Esophagus squamous epithelium (tissue), 5 donors: ENCODE data around the gene PIBF1. TPM values are rescaled to one million over a fixed set of nuclear protein-coding genes. Genes with fewer than 3 reads are reported as not detected.

ENCODE experiments used
- DNase-seq: peaks from one replicate; lab custom pipeline; 2025; lab: John Stamatoyannopoulos, UW
- H3K27ac ChIP-seq, 4 donors: fragments of 200-600 bp; sonication (generic); one replicate each; pipeline ENCODE4 v1.5.1; 2016 to 2019; ENCODE audit warnings: mild to moderate bottlenecking in 1 of 4
- H3K27me3 ChIP-seq, 4 donors: fragments of 200-600 bp; sonication (generic); 1 replicate in 3 of 4; 2 replicates in 1 of 4; pipeline versions ENCODE4 v1.5.1 to v1.6.0; 2017 to 2021; ENCODE audit warnings: antibody characterized with exemption in 1 of 4
- H3K36me3 ChIP-seq, 3 donors: fragments of 200-600 bp; sonication (generic); one replicate each; pipeline ENCODE4 v1.5.1; 2016 to 2019
- H3K4me1 ChIP-seq, 3 donors: fragments of 200-600 bp; sonication (generic); one replicate each; pipeline ENCODE4 v1.5.1; 2017 to 2019
- H3K4me3 ChIP-seq, 4 donors: fragments of 200-600 bp; sonication (generic); 1 replicate in 3 of 4; 2 replicates in 1 of 4; pipeline ENCODE4 v1.5.1; 2016 to 2019; ENCODE audit warnings: mild to moderate bottlenecking in 2 of 4, moderate library complexity in 1 of 4
- H3K9me3 ChIP-seq, 3 donors: fragments of 200-600 bp; sonication (generic); one replicate each; pipeline ENCODE4 v1.5.1; 2016 to 2019
- POLR2A ChIP-seq, 4 donors: fragments of 450-650 bp; IDR thresholded peaks; one replicate each; pipeline ENCODE4 v1.6.1; 2017; ENCODE audit warnings: antibody characterized with exemption in 4 of 4, mild to moderate bottlenecking in 4 of 4, moderate library complexity in 3 of 4
- WGBS, 2 donors: methylation state at CpG; one replicate each; pipeline ENCODE4 v1.1.5; 2018; 5-methylcytosine and 5-hydroxymethylcytosine counted together
- intact Hi-C: fragments of 100-400 bp; cut with DNase I; formaldehyde crosslinking; loops from one replicate; pipeline ENCODE4 v1.15.0; 2022
- total RNA-seq, 4 donors: library from RNA; depleted of rRNA; stranded (reverse); fragments of >200 nt; gene quantifications; one replicate each; pipeline ENCODE4 v1.1.0, GENCODE V29; 2016
- TF ChIP-seq, protein P1 (sequence below), 6 experiments: fragments of 450-650 bp in 4 of 6; fragments of 200-600 bp in 2 of 6; sonication (generic) in 2 of 6; IDR thresholded peaks; one replicate each; pipeline ENCODE4 v1.5.1; 2016 to 2019; ENCODE audit warnings: antibody characterized with exemption in 6 of 6, mild to moderate bottlenecking in 4 of 6, moderate library complexity in 4 of 6
- donor health status: DM: yes; HTN: yes; CAD: no.

The PIBF1 gene, protein sequence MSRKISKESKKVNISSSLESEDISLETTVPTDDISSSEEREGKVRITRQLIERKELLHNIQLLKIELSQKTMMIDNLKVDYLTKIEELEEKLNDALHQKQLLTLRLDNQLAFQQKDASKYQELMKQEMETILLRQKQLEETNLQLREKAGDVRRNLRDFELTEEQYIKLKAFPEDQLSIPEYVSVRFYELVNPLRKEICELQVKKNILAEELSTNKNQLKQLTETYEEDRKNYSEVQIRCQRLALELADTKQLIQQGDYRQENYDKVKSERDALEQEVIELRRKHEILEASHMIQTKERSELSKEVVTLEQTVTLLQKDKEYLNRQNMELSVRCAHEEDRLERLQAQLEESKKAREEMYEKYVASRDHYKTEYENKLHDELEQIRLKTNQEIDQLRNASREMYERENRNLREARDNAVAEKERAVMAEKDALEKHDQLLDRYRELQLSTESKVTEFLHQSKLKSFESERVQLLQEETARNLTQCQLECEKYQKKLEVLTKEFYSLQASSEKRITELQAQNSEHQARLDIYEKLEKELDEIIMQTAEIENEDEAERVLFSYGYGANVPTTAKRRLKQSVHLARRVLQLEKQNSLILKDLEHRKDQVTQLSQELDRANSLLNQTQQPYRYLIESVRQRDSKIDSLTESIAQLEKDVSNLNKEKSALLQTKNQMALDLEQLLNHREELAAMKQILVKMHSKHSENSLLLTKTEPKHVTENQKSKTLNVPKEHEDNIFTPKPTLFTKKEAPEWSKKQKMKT
- 10 to 100 TPM; 10.6 to 18.7 (median 11.9) TPM for total RNA-seq

DNA sequence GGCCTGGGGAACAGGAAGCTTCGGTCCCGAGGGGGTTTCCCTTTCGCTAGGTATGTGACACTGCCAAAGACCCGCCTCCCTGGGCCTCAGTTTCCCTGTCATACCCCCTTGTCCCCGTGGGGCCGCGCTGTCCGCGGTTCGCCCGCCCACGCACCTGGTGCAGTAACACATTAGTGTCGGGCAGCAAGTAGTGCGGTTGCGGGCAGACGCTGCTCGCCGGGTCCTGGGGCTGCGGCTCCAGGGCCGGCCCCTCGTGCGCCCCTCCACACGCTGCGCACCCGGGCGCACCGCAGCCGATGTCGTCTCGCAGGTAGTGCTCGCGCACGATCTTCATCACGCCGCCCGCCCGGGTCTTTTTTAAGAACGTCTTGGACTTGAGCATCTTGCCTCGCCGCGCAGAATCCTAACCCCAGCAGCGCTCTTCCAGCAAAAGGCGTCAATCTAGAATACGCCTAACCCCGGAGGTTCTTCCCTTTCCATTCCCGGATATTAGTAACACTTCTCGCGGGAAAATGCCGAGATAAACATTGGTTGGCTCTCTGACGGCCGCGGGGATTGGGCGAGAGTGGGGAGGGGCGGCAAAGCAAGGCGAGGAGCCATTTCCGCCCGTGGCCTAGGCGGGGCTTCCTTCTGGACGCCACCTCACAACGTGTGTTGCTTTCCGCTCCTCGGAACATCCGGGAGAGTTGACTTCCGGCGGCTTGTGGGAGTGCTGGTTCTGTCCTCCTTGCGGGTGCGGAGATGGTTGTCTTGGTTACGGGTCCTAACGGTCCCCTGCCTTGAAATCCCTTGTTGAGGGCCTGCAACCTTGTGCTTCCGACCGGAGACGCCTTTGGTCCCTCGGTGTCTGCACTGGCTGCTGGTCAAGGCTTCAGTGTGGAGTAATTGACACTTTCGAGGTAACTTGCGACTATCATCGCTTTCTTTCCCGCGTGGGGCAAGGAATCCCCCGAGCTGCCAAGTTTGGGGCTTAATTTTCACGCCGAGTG is at the start of gene PIBF1, which contains the start of gene DIS3:
TSS of gene PIBF1 (plus strand) at position 683 of the 989 bp plus-strand sequence. CDS start 1,337 bp downstream, outside the sequence.
TSS of gene DIS3 (minus strand) at position 450 of the 989 bp plus-strand sequence. CDS start at position 382, 68 bp downstream.
- no peaks in the 10 kb centered on the region for H3K27me3 ChIP-seq
- peaks cover 0 to 38% (median 4%) of the 10 kb centered on the region in 3 donors for H3K36me3 ChIP-seq
- no peaks in the 10 kb centered on the region for H3K9me3 ChIP-seq
- peak within 1 kb of the TSS; percentile 89 to 94 (median 92) for H3K27ac ChIP-seq
- peaks cover 9 to 68% (median 24%) of the 10 kb centered on the region in 3 donors for H3K4me1 ChIP-seq
- intact Hi-C loops, result no loop called here
- 0 to 1% methylated on average over 28 to 34 of the region's 81 CpGs for WGBS, 2 donors
- peak within 1 kb of the TSS; percentile 84 to 95 (median 88) for H3K4me3 ChIP-seq
- DNase-seq, result peak; percentile 83
- peak in 3 of 4 donors; percentile 71 to 83 (median 81) for TF ChIP-seq POLR2A (IDR thresholded peaks at IDR 0.05)
- TF ChIP-seq, protein P1, sequence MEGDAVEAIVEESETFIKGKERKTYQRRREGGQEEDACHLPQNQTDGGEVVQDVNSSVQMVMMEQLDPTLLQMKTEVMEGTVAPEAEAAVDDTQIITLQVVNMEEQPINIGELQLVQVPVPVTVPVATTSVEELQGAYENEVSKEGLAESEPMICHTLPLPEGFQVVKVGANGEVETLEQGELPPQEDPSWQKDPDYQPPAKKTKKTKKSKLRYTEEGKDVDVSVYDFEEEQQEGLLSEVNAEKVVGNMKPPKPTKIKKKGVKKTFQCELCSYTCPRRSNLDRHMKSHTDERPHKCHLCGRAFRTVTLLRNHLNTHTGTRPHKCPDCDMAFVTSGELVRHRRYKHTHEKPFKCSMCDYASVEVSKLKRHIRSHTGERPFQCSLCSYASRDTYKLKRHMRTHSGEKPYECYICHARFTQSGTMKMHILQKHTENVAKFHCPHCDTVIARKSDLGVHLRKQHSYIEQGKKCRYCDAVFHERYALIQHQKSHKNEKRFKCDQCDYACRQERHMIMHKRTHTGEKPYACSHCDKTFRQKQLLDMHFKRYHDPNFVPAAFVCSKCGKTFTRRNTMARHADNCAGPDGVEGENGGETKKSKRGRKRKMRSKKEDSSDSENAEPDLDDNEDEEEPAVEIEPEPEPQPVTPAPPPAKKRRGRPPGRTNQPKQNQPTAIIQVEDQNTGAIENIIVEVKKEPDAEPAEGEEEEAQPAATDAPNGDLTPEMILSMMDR (IDR thresholded peaks at IDR 0.05), result peak in 3 of 6 experiments; percentile 1 to 24 (median 11)

DNA sequence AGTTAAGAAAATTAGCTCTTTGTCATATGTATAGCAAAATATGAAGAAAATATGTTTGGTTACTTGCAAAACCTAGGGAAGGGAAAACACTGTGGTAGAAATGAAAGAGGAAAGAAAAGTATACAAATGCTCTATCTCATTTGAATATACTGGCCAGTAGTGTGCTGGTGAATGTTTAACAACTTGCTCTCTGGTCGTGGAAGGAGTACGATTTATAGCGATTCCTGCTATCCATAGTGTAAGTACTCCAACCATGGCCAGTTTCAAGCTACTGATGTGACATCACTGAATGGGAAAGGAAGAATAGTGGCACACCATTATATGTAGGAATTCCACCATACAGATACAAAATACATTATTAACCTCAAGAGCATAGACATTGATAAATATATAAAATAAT is 44.9 kb upstream of the PIBF1 start:
- intact Hi-C loops, result no loop called here
- H3K27ac ChIP-seq, result no peak overlapping the region
- no peak for DNase-seq
- no peak for TF ChIP-seq POLR2A (IDR thresholded peaks at IDR 0.05)
- TF ChIP-seq, protein P1 (IDR thresholded peaks at IDR 0.05), result no peak
- H3K9me3 ChIP-seq, result no peaks in the 10 kb centered on the region
- no peak overlapping the region for H3K4me3 ChIP-seq
- no peaks in the 10 kb centered on the region for H3K27me3 ChIP-seq
- peaks cover 0 to 82% (median 0%) of the 10 kb centered on the region in 3 donors for H3K36me3 ChIP-seq
- WGBS, 2 donors, result 94 to 95% methylated on average over 3 of the region's 3 CpGs
- no peaks in the 10 kb centered on the region for H3K4me1 ChIP-seq

DNA sequence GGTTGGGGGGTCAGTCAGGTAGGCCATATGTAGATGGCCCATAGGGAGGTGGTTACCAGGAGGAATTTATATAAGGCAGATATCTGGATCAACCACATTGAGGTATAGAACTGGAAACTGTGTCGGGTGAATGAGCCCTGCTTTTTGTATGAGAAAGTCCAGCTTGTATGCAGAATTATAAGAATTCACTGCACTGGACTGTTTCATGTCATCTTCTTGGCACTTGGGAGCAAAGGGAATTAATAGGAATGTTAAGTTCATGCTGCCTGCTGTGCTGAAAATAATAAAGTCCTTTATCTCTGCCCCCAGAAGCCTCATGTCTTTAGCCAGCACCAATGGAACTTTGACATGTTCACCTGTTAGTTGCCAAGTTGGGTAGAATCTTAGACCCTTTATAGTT is 41.9 kb upstream of the PIBF1 start:
- no peak for DNase-seq
- Histone ChIP-seq H3K4me3 (no peak overlapping the region), H3K4me1 (no peaks in the 10 kb centered on the region), H3K27me3 (no peaks in the 10 kb centered on the region), H3K36me3 (peaks cover 0 to 78% (median 0%) of the 10 kb centered on the region in 3 donors), H3K9me3 (no peaks in the 10 kb centered on the region), H3K27ac (no peak overlapping the region)
- 78 to 89% methylated on average over 1 of the region's 1 CpG for WGBS, 2 donors
- no peak for TF ChIP-seq POLR2A (IDR thresholded peaks at IDR 0.05)
- TF ChIP-seq, protein P1 (IDR thresholded peaks at IDR 0.05), result no peak
- intact Hi-C loops, result no loop called here

DNA sequence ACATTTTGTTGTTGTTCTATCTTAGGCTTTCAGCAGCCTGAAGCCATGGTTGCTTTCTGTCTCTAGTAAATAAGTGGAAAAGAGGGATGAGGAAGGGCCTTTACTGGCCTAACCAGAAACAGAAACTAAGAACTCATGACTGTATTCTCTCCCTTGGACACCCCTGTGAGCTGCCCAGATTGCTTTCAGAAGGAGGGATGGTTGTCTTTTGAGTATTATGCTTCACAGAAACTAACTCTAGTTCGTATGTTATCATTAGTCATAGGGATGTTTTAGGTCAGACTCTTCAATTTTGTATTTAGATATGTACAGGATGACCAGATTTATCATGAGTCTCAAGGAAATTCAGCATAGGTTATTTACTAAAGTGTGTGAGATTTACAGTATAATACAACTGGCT is 36.7 kb upstream of the PIBF1 start:
- no peak overlapping the region for H3K27ac ChIP-seq
- H3K4me1 ChIP-seq, result no peaks in the 10 kb centered on the region
- intact Hi-C loops, result no loop called here
- DNase-seq, result no peak
- peaks cover 0 to 80% (median 0%) of the 10 kb centered on the region in 3 donors for H3K36me3 ChIP-seq
- no peaks in the 10 kb centered on the region for H3K9me3 ChIP-seq
- H3K4me3 ChIP-seq, result no peak overlapping the region
- WGBS, 2 donors, result 67 to 72% methylated on average over 1 of the region's 1 CpG
- TF ChIP-seq, protein P1 (IDR thresholded peaks at IDR 0.05), result no peak
- TF ChIP-seq POLR2A (IDR thresholded peaks at IDR 0.05), result no peak
- no peaks in the 10 kb centered on the region for H3K27me3 ChIP-seq
